Endothelial cell of umbilical vein (primary cell): Measurements from ENCODE around the gene EPN1. TPM values are rescaled to one million over a fixed set of nuclear protein-coding genes. Genes with fewer than 3 reads are reported as not detected.

Experiments used
- BruUV-seq: library from RNA; stranded (reverse); fragments of 400-500 nt; replicated peaks from 2 replicates; lab custom pipeline; 2021; lab: Mats Ljungman, UMichigan
- CTCF ChIA-PET: fragments of 300-600, 350-600 bp; sonication (Branson Sonifier 250); formaldehyde crosslinking; loops from one replicate; lab custom pipeline; 2021; ENCODE audit warnings: antibody characterized with exemption, inconsistent platforms; lab: Charles Lee
- POLR2A ChIA-PET: fragments of 300-600, 350-600 bp; sonication (Branson Sonifier 250); formaldehyde crosslinking; loops from one replicate; lab custom pipeline; 2021; ENCODE audit warnings: antibody characterized with exemption, inconsistent platforms; lab: Charles Lee
- DNase-seq: peaks from one replicate; pipeline ENCODE4 v3.0.0-alpha.2; 2011; ENCODE audit warnings: low read depth, low spot score
- FAIRE-seq: peaks from 2 replicates; lab custom pipeline; 2011; peaks lifted over from hg19 to GRCh38; lab: Jason Lieb, UNC
- H2AFZ ChIP-seq: 2 replicates; pipeline ENCODE4 v1.6.0; 2012; ENCODE audit warnings: low read depth, low read length, control low read depth, inconsistent platforms
- H3K27ac ChIP-seq: 2 replicates; pipeline ENCODE4 v1.5.1; 2011; ENCODE audit warnings: low read depth, mild to moderate bottlenecking, control low read depth, low read length, moderate library complexity; ENCODE audit not compliant: insufficient read depth
- H3K27me3 ChIP-seq, 2 experiments: 2 replicates each; pipeline versions ENCODE4 v1.6.0 to v1.6.1; 2011; ENCODE audit warnings: low read length in 2 of 2, mixed read lengths in 1 of 2; ENCODE audit not compliant: control insufficient read depth in 2 of 2, insufficient read depth in 2 of 2
- H3K36me3 ChIP-seq, 2 experiments: 2 replicates in 1 of 2; 3 replicates in 1 of 2; pipeline ENCODE4 v1.5.1; 2011; ENCODE audit warnings: low read length in 2 of 2, mild to moderate bottlenecking in 1 of 2, moderate library complexity in 1 of 2; ENCODE audit not compliant: control insufficient read depth in 2 of 2, insufficient read depth in 2 of 2; ENCODE audit errors: extremely low read depth in 1 of 2
- H3K4me1 ChIP-seq: 3 replicates; pipeline ENCODE4 v1.5.1; 2011; ENCODE audit warnings: mild to moderate bottlenecking, low read length; ENCODE audit not compliant: control insufficient read depth, insufficient read depth; ENCODE audit errors: extremely low read depth
- H3K4me2 ChIP-seq: 2 replicates; pipeline ENCODE4 v1.6.1; 2011; ENCODE audit warnings: low read length, control low read depth, mixed read lengths; ENCODE audit not compliant: insufficient read depth
- H3K4me3 ChIP-seq, 3 experiments: fragments of 200-600 bp in 1 of 3; sonication (generic), shearing (Covaris generic) in 1 of 3; replicated peaks in 1 of 3; 2 replicates each; pipeline ENCODE4 v1.5.1; 2011 to 2016; ENCODE audit warnings: control low read depth in 3 of 3, low read length in 3 of 3, mild to moderate bottlenecking in 2 of 3, inconsistent platforms in 1 of 3, low read depth in 1 of 3, moderate library complexity in 1 of 3; ENCODE audit not compliant: insufficient read depth in 1 of 3
- H3K79me2 ChIP-seq: 2 replicates; pipeline ENCODE4 v1.6.0; 2012; ENCODE audit warnings: low read length, inconsistent platforms; ENCODE audit not compliant: control insufficient read depth, insufficient read depth
- H3K9ac ChIP-seq: replicated peaks from 2 replicates; pipeline ENCODE3; 2011; ENCODE audit warnings: low read length, control low read depth; ENCODE audit not compliant: insufficient read depth; ENCODE audit errors: extremely low read depth
- H3K9me1 ChIP-seq: replicated peaks from 3 replicates; pipeline ENCODE4 v1.6.0; 2011; ENCODE audit warnings: mild to moderate bottlenecking, low read length; ENCODE audit not compliant: control insufficient read depth, insufficient read depth; ENCODE audit errors: extremely low read depth
- H3K9me3 ChIP-seq: replicated peaks from 2 replicates; pipeline ENCODE4 v1.5.1; 2012; ENCODE audit warnings: low read length, inconsistent platforms; ENCODE audit not compliant: control insufficient read depth, insufficient read depth
- H4K20me1 ChIP-seq: replicated peaks from 2 replicates; pipeline ENCODE3; 2011; ENCODE audit warnings: mild to moderate bottlenecking, low read length; ENCODE audit not compliant: control insufficient read depth, insufficient read depth; ENCODE audit errors: extremely low read depth
- EZH2 ChIP-seq: IDR thresholded peaks from 2 replicates; pipeline ENCODE4 v1.6.1; 2012; ENCODE audit warnings: borderline replicate concordance, low read depth, mild to moderate bottlenecking, moderate library complexity, low read length, inconsistent platforms; ENCODE audit not compliant: severe bottlenecking
- FOS ChIP-seq: IDR thresholded peaks from 2 replicates; pipeline ENCODE4 v1.6.1; 2011; ENCODE audit warnings: mild to moderate bottlenecking, low read length, moderate library complexity, borderline replicate concordance; ENCODE audit not compliant: insufficient read depth
- GATA2 ChIP-seq: IDR thresholded peaks from 2 replicates; pipeline ENCODE4 v1.7.0; 2011; ENCODE audit warnings: low read depth, mild to moderate bottlenecking, moderate library complexity, mixed read lengths, low read length; ENCODE audit not compliant: insufficient read length, insufficient read depth
- JUN ChIP-seq: IDR thresholded peaks from 2 replicates; pipeline ENCODE4 v1.6.1; 2011; ENCODE audit warnings: borderline replicate concordance, low read depth; ENCODE audit not compliant: insufficient read length, insufficient read depth
- MYC ChIP-seq: IDR thresholded peaks from one replicate; pipeline ENCODE4 v1.6.1; 2011; ENCODE audit warnings: mild to moderate bottlenecking, low read depth, low read length
- POLR2A ChIP-seq: IDR thresholded peaks from 2 replicates; pipeline ENCODE4 v1.6.1; 2012; ENCODE audit warnings: low read depth, mild to moderate bottlenecking, control low read depth, low read length
- POLR2AphosphoS5 ChIP-seq: IDR thresholded peaks from 2 replicates; pipeline ENCODE4 v1.6.1; 2012; ENCODE audit warnings: low read depth, mild to moderate bottlenecking, control low read depth, low read length, moderate library complexity; ENCODE audit not compliant: insufficient read depth
- dilution Hi-C: fragments of 300-500 bp; cut with MboI; formaldehyde crosslinking; loops from one replicate; pipeline ENCODE4 v1.15.0; 2019; ENCODE audit warnings: low sequenced_read_pairs; ENCODE audit not compliant: extremely low pct_ligation_motif_present
- intact Hi-C: fragments of 100-400 bp; cut with micrococcal nuclease; formaldehyde crosslinking; loops from one replicate; pipeline ENCODE4 v1.10.0; 2022
- polyA plus RNA-seq, 4 experiments: library from polyadenylated mRNA; depleted of rRNA in 3 of 4; stranded (reverse) in 3 of 4; unstranded in 1 of 4; fragments of >200 nt; gene quantifications; 2 replicates each; pipeline versions ENCODE4 v1.2.1 to v1.2.3, GENCODE V29; 2011 to 2012; ENCODE audit warnings: missing spikeins in 1 of 4
- total RNA-seq: library from RNA; stranded (reverse); gene quantifications from 2 replicates; pipeline ENCODE4 v1.2.3, GENCODE V29; 2021
- TF ChIP-seq, protein P1 (sequence below), 2 donors: IDR thresholded peaks; 1 replicate in 1 of 2; 2 replicates in 1 of 2; pipeline ENCODE4 v1.5.1; 2011; ENCODE audit warnings: low read length in 2 of 2, mild to moderate bottlenecking in 2 of 2, moderate library complexity in 2 of 2, control low read depth in 1 of 2, inconsistent platforms in 1 of 2, low read depth in 1 of 2; ENCODE audit not compliant: insufficient read depth in 1 of 2; ENCODE audit errors: extremely low read depth in 1 of 2
- TF ChIP-seq, protein P2 (sequence below): IDR thresholded peaks from 2 replicates; pipeline ENCODE4 v1.6.1; 2011; ENCODE audit not compliant: insufficient read depth, insufficient read length

EPN1 gene
- total and polyA plus RNA-seq, 2 donors (not counting 3 experiments of a cell fraction or from before 2014, with no cell fraction given): 87.2 to 138 TPM

DNA sequence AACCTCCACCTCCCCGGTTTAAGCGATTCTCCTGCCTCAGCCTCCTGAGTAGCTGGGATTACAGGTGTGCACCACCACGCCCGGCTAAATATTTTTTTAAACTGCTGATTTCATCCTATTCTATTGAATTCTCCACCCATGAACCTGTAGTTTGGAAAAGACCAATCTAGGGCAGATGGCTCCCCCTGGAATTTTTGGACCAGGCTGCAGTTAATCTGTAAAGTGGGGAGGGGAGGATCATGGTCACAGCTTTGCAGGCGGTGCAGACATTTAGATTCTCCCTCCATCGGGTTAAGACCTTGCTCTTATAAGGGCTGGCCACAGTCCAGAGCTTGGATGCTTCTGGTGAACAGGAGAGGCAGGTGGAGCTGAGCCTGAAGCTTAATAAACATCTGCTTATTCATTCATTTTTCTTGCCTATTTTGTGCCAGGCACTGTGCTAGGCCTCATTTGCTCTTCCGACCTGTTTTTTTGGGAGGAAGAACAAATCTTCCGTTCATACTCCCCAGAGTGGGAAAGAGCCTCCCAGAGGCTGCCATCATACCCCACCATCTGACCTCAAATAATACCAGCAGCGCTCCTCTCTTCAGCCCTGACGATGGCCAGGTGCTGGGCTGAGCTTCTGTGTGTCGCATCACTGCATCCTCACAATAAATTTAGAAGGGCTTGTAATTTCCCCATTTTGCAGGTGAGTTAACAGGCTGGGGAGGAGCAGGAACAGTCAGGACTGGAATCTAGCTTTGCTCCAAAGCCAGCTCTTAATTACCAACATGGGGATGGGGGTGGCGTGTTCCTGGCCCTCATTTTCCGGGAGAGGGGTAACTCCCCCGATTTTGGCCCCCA is 27.9 kb upstream of the EPN1 start:
- no peaks in the 10 kb centered on the region for H3K27me3 ChIP-seq
- no peak overlapping the region for H3K9ac ChIP-seq
- TF ChIP-seq POLR2AphosphoS5 (no peak), EZH2 (no peak), FOS (no peak), JUN (no peak), MYC (no peak), POLR2A (no peak), GATA2 (no peak)
- TF ChIP-seq, protein P1, sequence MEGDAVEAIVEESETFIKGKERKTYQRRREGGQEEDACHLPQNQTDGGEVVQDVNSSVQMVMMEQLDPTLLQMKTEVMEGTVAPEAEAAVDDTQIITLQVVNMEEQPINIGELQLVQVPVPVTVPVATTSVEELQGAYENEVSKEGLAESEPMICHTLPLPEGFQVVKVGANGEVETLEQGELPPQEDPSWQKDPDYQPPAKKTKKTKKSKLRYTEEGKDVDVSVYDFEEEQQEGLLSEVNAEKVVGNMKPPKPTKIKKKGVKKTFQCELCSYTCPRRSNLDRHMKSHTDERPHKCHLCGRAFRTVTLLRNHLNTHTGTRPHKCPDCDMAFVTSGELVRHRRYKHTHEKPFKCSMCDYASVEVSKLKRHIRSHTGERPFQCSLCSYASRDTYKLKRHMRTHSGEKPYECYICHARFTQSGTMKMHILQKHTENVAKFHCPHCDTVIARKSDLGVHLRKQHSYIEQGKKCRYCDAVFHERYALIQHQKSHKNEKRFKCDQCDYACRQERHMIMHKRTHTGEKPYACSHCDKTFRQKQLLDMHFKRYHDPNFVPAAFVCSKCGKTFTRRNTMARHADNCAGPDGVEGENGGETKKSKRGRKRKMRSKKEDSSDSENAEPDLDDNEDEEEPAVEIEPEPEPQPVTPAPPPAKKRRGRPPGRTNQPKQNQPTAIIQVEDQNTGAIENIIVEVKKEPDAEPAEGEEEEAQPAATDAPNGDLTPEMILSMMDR (IDR thresholded peaks at IDR 0.05; ENCODE audit: extremely low read depth in 1 of 2, insufficient read depth in 1 of 2, low read depth in 1 of 2, low read length in 2 of 2): no peak
- TF ChIP-seq, protein P2, sequence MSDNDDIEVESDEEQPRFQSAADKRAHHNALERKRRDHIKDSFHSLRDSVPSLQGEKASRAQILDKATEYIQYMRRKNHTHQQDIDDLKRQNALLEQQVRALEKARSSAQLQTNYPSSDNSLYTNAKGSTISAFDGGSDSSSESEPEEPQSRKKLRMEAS: no peak
- CTCF ChIA-PET: interaction anchor here (0.8 to 2.1 kb wide), 7 partner anchors 8 to 24 kb away, joined by 3 to 14 read pairs (median 4); no protein-coding TSS in a partner anchor
- peak overlapping the region; percentile 97 for H2AFZ ChIP-seq
- H3K9me3 ChIP-seq: no peaks in the 10 kb centered on the region
- no peak for DNase-seq
- H3K27ac ChIP-seq: no peak overlapping the region
- dilution Hi-C loops (no loop called here), intact Hi-C loops (no loop called here)
- POLR2A ChIA-PET: interaction anchor here (0.7 kb wide), 1 partner anchor 62 kb away, joined by 3 read pairs; no protein-coding TSS in a partner anchor
- H3K4me1 ChIP-seq: peaks cover 28% of the 10 kb centered on the region
- H3K4me3 ChIP-seq: peak overlapping the region in 2 of 3 experiments; percentile 71 to 77
- FAIRE-seq: peak; percentile 4
- H3K9me1 ChIP-seq: no peaks in the 10 kb centered on the region
- peak overlapping the region; percentile 60 for H3K4me2 ChIP-seq
- peaks cover 19% of the 10 kb centered on the region for H3K79me2 ChIP-seq
- no TSS peak for BruUV-seq
- peaks cover 3 to 12% of the 10 kb centered on the region in 2 experiments for H3K36me3 ChIP-seq
- H4K20me1 ChIP-seq: no peaks in the 10 kb centered on the region
